NCI-H2081 (cell line): ENCODE results near the gene CNR2.
"Not testable (repeated sequence)": the region's sequence is repeated elsewhere in the genome, so short reads cannot be mapped to it uniquely, and the experiment has no call there.

Source experiments
- DNase-seq, 2 experiments: peaks; one replicate each; lab custom pipeline; 2025; lab: John Stamatoyannopoulos, UW

The CNR2 gene

GRCh38 chr1:23836037-23836436, 77.1 kb downstream of the CNR2 start:
- no peak for DNase-seq

- not testable (repeated sequence) for DNase-seq
These were observed 79.0 kb downstream of the CNR2 start for GRCh38 chr1:23834156-23834555.

GRCh38 chr1:23827717-23828116, 85.4 kb downstream of the CNR2 start:
- DNase-seq, result no peak

GRCh38 chr1:23826590-23826989, 86.6 kb downstream of the CNR2 start:
- DNase-seq, result not testable (repeated sequence)

- DNase-seq, result no peak
These were observed 87.2 kb downstream of the CNR2 start for GRCh38 chr1:23825762-23826522.

GRCh38 chr1:23825076-23825761, 87.9 kb downstream of the CNR2 start, which contains the start of gene HMGCL:
HMGCL (minus strand) TSS chr1:23825429; CDS start chr1:23825415, 14 bp downstream.
- peak; percentile 89 to 93 for DNase-seq

- DNase-seq, result no peak
These were observed 88.5 kb downstream of the CNR2 start for GRCh38 chr1:23824711-23825075.

- DNase-seq, result no peak
These were observed 89.4 kb downstream of the CNR2 start for GRCh38 chr1:23823767-23824166.
